ENCODE data around the gene YRDC.
"Not testable (repeated sequence)": the region's sequence is repeated elsewhere in the genome, so short reads cannot be mapped to it uniquely, and the experiment has no call there.

Gene YRDC

DNA sequence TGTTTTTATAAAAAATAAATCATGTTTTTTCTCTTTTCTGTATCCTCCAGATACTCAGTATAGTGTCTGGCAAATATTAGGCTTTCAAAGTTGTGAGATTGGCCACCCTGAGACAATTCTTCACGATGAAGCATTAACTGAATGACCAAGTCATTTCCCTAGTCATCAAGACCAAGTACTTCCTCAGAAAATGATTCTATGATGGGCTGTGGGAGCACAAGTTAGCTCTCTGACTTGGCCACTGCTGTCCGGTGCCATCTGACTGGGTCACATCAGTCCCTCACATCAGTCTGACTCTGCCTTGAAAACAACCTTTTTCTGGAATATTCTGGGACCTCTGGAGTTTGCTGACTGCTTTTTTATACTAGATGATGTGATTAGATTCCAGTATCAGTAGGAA is 13.5 kb upstream of the YRDC start:
- no peak for DNase-seq

DNA sequence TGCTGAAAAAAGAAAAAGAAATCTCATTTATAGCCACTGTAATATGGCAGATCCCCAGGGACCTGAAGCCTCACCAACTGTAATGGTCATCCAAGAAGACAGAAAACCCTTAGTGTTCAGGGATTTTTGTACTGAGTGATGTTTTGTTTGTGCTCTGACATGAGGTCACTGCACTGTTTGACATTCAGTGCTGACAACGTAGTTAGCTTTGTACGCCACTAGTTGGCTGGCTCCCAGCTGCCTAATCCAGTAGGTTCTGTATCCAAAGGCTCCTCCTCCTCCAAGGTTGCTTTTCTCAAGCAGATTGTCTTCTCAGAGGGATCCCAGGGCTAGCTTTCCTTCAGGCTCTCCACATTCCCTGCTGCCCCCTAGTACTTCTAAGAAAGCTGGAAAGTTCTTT is 9.5 kb upstream of the YRDC start:
- no peak for DNase-seq

DNA sequence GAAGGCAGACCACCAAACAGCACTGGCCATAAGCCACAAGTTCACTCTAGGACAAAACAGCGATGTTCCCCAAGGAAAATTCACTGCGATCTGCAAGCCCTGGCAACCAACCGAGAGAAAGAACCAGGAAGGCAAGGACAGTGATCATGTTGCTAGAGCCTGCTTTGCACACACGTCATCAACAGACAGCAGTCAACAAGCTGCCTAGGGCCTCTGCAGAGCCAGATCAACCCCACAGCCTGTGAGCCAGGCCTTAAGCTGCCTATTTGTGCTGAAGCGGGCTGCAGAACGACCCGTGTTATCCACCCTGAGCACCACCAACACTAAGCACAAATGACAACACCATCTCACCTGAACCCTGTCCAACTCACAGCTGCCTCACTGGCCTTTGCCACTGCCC is 6.2 kb upstream of the YRDC start:
- DNase-seq = no peak

DNA sequence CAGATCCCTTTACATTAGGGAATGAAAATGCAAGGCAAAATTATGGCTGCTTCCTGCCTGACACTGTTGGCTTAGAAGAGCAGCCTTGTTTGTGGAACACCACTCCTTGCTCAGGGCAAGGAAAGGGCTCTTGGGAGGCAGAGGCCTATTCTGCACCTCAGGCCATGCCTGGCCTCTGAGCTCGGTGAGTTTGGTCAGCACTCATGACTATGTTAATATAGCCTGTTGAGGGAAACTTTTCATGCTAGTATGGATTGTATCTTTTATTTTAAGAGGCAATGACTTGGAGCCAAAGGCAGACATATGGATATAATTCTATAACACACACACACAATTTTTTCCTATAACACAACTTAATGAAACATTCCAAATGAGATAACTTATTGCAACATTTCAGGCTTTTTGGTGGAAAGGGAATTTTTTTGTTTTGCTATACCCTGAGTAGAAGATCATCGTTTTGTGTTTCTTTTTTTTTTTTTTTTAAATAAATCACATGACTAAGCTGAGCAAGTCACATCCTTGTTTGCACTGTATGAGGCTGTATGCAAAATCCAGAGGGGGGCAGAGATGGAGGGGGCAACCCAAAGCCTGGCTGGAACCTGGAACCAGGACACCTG is 5.6 kb upstream of the YRDC start:
- no peak for DNase-seq

DNA sequence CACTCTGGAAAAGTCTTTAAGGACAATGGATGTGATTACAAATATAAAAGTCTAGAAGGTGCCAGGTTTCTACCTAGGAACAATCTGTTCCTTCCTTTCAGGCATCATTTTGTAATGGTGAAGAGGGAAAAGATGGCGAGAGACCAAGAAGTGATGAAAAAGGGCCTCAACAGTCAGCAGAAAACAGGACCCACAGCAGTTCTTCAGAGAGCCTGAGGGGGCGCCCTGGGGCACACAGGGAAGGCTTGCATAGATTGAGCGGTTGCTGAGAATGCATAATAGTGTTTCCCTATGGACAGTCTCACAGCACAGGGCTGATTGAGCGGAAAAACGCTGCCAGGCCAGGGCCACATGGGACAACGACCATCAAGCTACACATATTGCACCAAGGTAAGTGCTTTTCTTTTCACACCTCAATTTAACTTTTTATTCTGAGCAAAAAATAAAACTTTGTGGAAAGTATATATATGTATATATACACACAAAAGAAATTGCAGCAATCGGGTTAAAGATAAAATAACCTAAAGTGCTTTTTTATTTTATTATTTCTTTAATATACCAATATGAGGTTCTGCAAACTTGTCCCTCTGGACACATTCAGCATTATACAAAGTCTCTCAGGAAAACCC is 3.1 kb upstream of the YRDC start:
- DNase-seq = peak; percentile 39

DNA sequence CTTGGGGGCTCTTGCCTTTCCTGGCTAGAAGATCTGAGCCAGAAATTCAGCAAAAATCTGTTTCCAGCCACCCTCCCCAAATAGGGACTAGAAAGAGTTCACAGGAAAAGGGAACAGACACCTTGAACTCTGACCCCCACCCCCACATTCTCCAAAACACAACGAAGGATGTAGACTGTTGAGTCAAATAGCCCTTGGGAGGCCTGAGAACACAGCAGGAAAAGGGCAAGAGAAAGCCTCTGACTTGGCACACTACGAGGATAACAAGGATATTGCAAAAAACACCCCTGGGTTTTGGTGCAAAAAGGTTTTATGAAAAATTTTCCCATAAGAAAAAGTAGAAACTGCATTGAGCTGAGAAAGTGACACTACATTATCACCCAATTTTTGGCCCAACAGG is 1.9 kb upstream of the YRDC start:
- no peak for DNase-seq

DNA sequence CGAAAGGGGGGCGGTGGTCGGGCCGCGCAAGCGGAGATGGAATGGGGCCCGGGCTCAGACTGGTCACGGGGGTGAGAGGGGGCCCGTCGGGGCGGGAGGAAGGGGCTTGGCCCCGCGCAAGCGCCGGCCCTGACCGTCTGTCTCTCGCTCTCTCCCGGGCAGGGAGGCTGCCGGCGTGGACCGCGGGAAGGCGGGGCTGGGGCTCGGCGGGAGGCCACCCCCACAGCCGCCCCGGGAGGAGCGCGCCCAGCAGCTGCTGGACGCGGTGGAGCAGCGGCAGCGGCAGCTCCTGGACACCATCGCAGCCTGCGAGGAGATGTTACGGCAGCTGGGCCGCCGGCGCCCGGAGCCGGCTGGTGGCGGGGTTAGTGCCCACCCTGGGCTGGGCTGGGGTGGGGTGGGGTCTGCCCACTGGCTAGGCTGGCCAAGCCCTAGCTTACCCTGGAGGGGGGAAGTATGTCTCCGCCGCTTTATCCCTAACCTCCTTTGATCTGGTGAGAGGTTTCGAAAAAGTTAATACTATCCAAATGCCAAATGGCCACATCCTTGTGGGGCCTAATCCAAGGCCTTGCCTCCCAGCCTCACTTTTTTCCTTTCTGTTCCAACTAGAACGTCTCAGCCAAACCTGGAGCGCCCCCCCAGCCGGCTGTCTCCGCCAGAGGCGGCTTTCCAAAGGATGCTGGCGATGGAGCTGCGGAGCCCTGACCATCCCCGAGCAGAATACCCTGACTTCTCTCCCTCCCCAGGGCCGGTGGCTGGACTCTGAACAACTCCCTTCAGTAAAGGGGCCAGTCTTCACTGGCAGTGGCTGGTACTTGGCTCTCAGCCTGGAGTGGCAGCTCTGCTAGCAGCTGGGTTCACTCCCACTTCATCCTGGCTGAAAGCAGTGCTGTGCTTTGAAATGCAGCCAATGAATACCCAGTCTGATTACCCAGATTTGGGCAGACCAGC is 636 bp upstream of the YRDC start:
- no peak for DNase-seq

DNA sequence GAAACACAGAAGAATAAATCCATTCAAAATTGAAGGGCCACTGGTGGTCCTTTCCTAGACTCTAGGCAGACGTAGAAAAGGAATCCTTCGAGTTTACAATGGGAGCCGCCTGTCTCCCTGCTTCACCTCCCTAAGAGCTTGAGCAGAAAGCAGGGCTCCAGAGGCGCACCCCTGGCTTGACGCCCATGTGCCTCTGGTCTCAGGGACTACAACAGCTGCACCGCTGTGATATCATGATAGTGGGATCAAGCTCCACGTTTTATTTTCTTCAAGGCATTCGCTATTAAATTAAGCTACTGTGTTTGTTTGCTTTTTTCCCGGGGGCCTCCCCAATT is 821 bp downstream of the YRDC start:
- DNase-seq = no peak

DNA sequence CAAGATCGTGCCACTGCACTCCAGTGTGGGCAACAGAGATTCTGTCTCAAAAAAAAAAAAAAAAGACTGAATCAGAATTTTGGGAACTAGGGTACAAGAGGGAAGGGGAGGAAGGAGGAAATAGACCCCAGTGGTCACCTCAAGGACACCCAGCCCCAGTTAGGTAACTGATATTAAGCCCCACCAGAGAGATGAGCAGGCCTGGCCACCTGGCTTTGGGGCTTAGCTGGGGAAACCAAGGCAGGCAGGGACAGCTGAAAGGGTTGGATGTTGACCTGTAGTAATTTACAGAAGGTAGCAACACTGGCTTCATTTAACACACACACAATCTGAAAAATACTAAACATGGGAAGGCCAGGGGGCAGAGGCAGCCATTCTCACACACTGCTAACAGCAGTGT is 5.6 kb downstream of the YRDC start:
- DNase-seq = no peak

DNA sequence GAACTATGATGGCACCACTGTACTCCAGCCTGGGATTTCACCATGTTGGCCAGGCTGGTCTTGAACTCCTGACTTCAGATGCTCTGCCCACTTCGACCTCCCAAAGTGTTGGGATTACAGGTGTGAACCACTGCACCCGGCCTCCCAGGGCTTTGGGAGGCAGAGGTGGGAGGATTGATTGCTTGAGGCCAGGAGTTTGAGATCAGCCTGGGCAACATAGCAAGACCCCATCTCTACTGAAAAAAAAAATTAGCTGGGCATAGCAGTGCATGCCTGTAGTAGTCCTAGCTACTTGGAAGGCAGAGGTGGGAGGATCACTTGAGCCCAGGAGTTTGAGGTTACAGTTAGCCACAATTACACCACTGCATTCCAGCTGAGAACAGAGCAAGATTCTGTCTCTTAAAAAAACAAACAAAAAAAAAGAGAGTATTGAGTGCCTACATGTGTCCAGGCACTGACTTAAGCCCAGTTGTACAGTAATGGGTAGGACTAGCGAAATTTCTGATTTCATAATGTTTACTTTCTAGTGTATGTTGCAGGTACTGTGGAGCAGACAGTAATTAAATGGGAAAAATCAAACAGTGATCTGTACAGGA is 10.2 kb downstream of the YRDC start:
- no peak for DNase-seq

DNA sequence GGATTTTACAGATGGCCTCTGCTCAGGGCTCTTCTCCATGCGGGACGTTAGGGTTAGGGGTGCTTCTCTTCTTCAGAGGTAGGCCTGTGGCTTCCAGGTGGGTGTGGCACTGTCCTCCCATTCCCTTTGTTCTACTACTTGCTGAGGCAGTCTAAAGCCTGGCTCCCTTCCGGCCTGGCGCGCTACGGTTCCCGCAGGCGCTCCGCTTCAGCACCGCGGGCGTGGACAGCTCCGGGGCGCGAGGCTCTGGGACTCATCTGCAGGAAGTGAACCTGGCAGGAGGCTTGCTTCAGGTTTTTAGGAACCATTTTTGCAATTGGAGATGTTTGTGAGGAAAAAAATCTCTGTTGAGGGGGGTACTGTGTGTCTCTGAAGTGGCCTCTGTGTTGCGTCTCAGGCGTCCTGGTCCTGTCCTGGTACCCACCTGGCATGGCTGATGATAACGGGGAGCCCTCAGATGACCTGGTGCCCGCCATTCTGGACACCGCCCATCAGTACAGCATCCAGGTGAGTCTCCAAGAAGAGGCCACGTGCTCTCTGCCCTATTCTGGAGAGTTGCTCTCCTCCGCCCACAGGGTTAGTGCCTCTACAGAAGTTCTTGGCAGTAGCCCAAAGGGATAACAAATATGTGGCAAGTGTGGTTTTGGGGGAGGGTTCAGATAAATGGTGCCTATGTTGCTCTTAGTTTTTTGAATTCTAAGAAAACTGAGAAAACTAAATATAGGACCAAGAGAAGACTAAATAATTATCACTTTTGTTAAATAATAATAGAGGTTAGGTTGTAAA is 12.5 kb downstream of the YRDC start:
- DNase-seq = no peak

DNA sequence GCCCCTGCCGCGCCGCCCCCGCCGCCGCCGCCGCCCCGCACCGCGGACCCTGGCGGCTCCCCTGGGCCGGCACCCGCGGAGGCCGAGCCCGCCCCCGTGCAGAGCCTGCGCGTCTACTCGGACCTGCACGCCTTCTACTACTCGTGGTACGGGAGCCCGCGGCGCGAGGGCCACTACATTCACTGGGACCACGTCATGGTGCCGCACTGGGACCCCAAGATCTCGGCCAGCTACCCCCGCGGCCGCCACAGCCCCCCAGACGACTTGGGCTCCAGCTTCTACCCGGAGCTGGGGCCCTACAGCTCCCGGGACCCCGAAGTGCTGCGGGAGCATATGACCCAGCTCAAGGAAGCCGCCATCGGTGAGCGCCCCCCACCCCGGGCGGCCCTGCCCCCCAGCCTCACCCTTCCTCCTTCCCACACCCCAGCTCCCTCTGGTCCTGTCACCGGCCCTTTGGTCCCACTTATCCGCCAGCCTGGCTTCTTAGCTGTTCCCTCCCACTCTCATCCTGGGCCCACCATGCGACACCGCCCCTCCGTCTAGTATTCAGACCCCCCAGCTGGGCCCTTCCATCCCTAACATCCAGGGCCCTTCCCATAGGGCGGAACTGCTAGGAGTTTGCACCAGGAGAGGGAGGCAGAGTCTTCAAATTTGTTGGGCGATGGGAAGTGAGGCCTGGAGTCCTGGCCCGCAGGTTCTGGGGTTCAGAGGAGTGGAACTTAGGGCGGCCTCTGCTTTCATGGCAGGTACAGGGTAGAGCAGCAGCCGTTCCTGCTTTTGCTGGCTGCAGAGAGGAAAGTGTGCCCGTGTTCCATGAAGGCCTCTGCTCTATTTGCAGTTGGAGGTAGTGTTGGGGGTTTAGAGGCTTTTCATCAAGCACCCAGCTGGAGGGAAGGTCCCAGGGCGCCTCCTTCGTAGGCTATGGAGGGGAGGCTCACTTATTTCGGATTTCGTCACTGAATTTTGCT is 13.4 kb downstream of the YRDC start:
- no peak for DNase-seq

DNA sequence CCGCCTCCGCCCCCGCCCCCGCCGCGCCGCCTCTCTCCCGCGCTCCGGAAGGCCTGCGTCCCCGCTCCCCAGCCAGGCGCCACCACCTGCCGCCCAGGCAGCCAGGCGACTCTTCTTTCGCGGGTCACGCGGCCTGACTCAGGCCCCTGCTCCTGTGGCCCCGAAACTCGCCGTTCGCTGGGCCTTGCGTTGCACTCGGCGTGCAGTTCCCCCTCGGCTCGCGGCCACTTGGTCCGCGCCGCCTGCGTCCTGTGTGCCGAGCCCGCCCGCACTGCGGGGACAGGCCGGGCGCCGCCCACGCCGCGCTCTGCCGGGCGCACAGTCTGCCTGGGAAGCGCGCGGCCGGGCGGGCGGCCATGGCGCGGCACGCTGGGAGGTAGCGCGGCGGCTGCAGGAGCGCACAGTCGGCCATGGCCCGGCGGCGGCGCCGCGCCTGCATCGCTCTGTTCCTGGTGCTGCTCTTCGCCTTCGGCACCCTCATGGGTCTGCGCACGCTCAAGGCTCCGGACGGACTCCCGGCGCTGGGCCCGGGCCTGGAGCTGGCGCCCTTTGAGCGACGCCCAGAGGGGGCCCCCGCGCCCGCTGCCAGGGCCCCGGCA is 14.1 kb downstream of the YRDC start, which contains the start of gene MANEAL:
TSS of gene MANEAL (plus strand) at position 75 of the 599 bp plus-strand sequence. CDS start at position 411, 336 bp downstream.
- DNase-seq = peak; percentile 17

DNA sequence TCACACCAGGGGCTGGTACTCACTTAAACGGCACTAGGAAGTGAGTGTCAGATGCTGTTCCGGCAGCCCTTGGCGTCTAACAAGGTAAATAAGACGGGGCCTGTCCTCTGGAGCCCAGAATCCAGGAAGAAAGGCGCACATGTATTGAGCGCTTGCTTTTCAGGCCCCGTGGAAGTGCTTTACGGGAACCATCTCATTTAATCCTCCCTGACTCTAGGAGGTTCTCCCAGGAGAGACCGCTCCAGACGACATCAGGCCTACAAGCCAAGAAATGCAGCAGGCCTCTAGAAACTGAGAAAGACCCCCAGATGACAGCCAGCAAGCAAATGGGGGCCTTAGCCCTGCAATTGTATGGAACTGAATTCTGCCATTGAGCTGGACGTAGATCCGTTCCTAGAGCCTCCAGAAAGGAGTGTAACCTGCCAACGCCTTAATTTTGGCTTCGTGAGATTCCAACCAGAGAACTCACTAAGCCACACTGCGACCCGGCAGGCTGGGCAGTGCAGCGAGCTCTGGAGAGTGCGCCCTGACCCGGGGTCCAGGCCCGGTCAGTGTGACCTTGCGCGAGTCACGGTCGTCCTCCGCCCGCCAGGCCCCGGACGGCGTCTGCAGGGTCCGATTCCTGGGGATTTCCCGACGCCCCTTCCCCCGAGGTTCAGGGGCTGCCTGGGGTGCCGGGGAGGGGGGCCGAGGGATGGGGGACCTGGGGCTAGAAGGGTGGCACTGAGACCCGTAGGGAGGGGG is 14.9 kb downstream of the YRDC start:
- DNase-seq = no peak

DNA sequence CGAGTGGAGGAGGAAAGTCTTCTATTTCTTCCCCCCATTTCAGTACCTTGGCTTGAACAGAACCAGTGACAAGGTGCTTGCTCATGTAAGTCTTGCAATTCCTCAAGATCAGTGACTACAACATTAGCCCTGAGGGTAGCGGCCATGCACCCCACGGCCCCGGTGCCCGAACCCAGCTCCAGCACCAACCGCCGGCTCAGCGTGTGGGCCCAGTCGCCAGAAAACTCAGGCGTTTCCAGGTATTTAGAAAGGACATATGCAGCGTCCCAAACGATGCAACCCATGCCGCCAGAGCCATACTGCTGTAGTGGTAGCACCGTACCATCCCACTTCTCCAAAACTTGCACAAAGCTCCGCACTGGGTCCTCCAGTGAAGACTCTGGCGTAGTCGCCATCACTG is 25.5 kb downstream of the YRDC start:
- DNase-seq = no peak

DNA sequence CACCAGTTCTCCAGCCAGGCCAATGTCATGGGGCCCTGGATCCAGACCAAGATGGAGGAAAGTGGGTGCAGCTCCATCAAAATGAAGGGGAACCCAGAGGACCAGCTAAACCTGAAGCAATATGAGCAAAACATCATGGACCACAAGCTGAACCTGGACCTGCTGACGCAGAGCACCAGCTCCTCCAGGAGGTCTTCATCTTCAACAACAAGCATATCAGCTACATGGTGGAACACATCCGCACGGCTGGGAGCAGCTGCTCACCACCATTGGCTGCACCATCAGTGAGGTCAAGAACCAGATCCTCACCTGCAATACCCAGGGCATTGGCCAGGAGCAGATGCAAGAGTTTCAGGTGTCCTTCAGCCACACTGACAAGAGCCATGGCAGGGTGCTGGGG is 29.4 kb downstream of the YRDC start:
- DNase-seq = no peak

DNA sequence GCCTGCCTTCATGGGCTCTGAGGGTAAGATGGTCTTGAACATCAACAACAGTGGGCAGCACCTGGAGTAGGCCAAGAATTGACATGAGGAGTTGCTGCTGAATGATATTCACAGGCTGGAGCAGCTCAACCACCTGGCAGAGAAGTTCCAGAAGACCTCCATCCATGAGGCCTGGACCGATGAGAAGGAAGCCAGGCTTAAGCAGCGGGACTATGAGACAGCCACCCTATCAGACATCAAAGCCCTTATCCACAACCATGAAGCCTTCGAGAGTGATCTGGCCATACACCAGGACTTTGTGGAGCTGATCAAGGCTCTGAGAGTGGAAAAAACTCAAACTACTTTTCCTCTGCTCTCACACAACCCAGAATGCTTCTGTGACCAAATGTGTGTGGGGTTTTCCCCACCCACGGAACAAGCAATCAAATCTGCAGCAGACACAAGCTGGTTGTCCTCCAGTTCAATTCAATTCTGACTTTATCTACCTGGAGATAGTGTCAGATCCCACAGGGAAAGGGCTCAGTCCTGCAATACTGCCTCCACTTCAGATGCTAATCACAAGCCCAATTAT is 31.0 kb downstream of the YRDC start:
- DNase-seq = no peak

DNA sequence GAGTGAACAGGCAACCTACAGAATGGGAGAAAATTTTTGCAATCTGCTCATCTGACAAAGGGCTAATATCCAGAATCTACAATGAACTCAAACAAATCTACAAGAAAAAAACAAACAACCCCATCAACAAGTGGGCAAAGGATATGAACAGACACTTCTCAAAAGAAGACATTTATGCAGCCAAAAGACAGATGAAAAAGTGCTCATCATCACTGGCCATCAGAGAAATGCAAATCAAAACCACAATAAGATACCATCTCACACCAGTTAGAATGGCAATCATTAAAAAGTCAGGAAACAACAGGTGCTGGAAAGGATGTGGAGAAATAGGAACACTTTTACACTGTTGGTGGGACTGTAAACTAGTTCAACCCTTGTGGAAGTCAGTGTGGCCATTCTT is 36.6 kb downstream of the YRDC start:
- not testable (repeated sequence) for DNase-seq

DNA sequence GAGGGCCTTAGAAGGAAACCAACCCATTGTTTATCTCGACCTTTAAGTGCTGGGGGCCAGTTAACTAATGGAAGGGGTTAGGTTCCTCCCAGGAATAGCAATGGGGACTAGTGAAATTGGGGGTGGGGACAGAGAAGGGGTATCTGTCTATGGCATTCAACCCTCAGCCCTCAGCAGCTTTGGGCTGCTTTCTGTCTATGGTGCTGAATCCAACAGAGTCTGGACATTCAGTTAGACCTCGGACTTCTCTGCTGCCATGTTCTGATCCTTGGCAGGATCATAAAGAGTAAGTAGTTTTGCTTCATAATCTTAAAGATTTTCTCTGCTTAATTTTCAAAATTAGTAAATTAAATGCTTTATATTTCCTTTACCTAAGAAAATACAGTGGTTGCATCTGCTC is 40.5 kb downstream of the YRDC start:
- no peak for DNase-seq

Data from NCI-H1048 (cell line).